ENCODE measurements around the gene COL23A1. TPM values are rescaled to one million over a fixed set of nuclear protein-coding genes. Genes with fewer than 3 reads are reported as not detected.

Gene COL23A1
- total RNA-seq, 1 donor from 2014 or later: 75.2 TPM

GRCh38 chr5:178286226-178287090 is 303.7 kb downstream of the COL23A1 start:
- H3K27ac Mint-ChIP-seq (ENCODE audit: unreplicated experiment): no peak overlapping the region
- no peaks in the 10 kb centered on the region for H3K4me1 Mint-ChIP-seq (ENCODE audit: unreplicated experiment)
- H3K9me3 Mint-ChIP-seq (ENCODE audit: unreplicated experiment): no peaks in the 10 kb centered on the region
- H3K4me3 Mint-ChIP-seq (ENCODE audit: unreplicated experiment): no peak overlapping the region
- peaks cover 7% of the 10 kb centered on the region for H3K36me3 Mint-ChIP-seq (ENCODE audit: low read depth, unreplicated experiment)
- peaks cover 14% of the 10 kb centered on the region for H3K27me3 Mint-ChIP-seq (ENCODE audit: unreplicated experiment)
- no peak for DNase-seq (ENCODE audit: low spot score)
- no peak for TF ChIP-seq CTCF (IDR thresholded peaks at IDR 0.05; ENCODE audit: unreplicated experiment)

GRCh38 chr5:178285399-178286225 is 304.6 kb downstream of the COL23A1 start:
- H3K4me1 Mint-ChIP-seq (ENCODE audit: unreplicated experiment): no peaks in the 10 kb centered on the region
- no peak for TF ChIP-seq CTCF (IDR thresholded peaks at IDR 0.05; ENCODE audit: unreplicated experiment)
- H3K27ac Mint-ChIP-seq (ENCODE audit: unreplicated experiment): no peak overlapping the region
- no peak overlapping the region for H3K4me3 Mint-ChIP-seq (ENCODE audit: unreplicated experiment)
- H3K9me3 Mint-ChIP-seq (ENCODE audit: unreplicated experiment): no peaks in the 10 kb centered on the region
- peaks cover 14% of the 10 kb centered on the region for H3K27me3 Mint-ChIP-seq (ENCODE audit: unreplicated experiment)
- peaks cover 7% of the 10 kb centered on the region for H3K36me3 Mint-ChIP-seq (ENCODE audit: low read depth, unreplicated experiment)
- no peak for DNase-seq (ENCODE audit: low spot score)

GRCh38 chr5:178284996-178285395 is 305.2 kb downstream of the COL23A1 start:
- peaks cover 6% of the 10 kb centered on the region for H3K36me3 Mint-ChIP-seq (ENCODE audit: low read depth, unreplicated experiment)
- TF ChIP-seq CTCF (IDR thresholded peaks at IDR 0.05; ENCODE audit: unreplicated experiment): no peak
- H3K27ac Mint-ChIP-seq (ENCODE audit: unreplicated experiment): no peak overlapping the region
- DNase-seq (ENCODE audit: low spot score): no peak
- no peaks in the 10 kb centered on the region for H3K4me1 Mint-ChIP-seq (ENCODE audit: unreplicated experiment)
- H3K4me3 Mint-ChIP-seq (ENCODE audit: unreplicated experiment): no peak overlapping the region
- H3K9me3 Mint-ChIP-seq (ENCODE audit: unreplicated experiment): no peaks in the 10 kb centered on the region
- peaks cover 12% of the 10 kb centered on the region for H3K27me3 Mint-ChIP-seq (ENCODE audit: unreplicated experiment)

GRCh38 chr5:178284093-178284675 is 306.0 kb downstream of the COL23A1 start:
- peaks cover 4% of the 10 kb centered on the region for H3K36me3 Mint-ChIP-seq (ENCODE audit: low read depth, unreplicated experiment)
- H3K27me3 Mint-ChIP-seq (ENCODE audit: unreplicated experiment): peaks cover 16% of the 10 kb centered on the region
- no peak overlapping the region for H3K4me3 Mint-ChIP-seq (ENCODE audit: unreplicated experiment)
- TF ChIP-seq CTCF (IDR thresholded peaks at IDR 0.05; ENCODE audit: unreplicated experiment): peak; percentile 99
- no peaks in the 10 kb centered on the region for H3K9me3 Mint-ChIP-seq (ENCODE audit: unreplicated experiment)
- H3K4me1 Mint-ChIP-seq (ENCODE audit: unreplicated experiment): no peaks in the 10 kb centered on the region
- no peak for DNase-seq (ENCODE audit: low spot score)
- no peak overlapping the region for H3K27ac Mint-ChIP-seq (ENCODE audit: unreplicated experiment)
